SK-N-SH (cell line): Measurements from ENCODE around the gene RIC8B.

Experiments used
- NFIC ChIP-seq: IDR thresholded peaks from 2 replicates; pipeline ENCODE4 v1.4.0; 2012; ENCODE audit warnings: borderline replicate concordance
- TF ChIP-seq, protein P1 (sequence below): fragments of 200-600 bp; sonication (generic); IDR thresholded peaks from 2 replicates; pipeline ENCODE4 v1.6.1; 2017; ENCODE audit warnings: antibody characterized with exemption, mild to moderate bottlenecking, moderate library complexity

DNA sequence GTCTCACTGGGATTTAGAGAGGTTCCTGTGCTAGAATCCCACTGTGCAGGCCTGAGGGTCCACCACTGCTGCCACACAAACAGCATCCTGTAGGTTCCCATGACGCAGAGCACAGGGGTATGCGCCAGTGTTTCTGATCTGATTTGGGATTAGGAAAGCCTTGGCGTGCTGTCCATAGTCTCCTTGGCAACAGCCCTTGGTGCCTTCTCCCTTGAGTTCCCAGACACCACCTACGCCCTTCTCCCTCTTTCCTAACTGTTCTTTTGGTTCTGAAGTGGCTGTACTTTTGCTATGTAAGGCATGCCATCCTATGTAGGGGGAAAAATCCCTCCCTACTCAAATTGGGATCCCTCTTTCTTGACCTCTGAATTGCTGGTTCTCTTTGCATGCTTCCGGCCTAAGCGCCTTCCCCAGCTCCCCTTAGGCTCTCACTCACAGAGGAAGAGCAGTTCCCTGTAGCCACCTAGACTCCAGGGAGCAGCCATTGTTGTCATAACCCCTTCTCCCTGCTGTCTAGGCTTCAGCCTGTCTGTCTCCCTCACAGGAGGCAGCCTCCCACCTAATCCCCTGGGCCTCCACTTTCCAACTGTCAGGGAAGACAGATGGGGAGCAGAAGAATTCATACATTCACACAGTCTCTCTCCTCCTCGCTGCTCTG, 14.8 kb upstream of the RIC8B start:
- TF ChIP-seq, protein P1, sequence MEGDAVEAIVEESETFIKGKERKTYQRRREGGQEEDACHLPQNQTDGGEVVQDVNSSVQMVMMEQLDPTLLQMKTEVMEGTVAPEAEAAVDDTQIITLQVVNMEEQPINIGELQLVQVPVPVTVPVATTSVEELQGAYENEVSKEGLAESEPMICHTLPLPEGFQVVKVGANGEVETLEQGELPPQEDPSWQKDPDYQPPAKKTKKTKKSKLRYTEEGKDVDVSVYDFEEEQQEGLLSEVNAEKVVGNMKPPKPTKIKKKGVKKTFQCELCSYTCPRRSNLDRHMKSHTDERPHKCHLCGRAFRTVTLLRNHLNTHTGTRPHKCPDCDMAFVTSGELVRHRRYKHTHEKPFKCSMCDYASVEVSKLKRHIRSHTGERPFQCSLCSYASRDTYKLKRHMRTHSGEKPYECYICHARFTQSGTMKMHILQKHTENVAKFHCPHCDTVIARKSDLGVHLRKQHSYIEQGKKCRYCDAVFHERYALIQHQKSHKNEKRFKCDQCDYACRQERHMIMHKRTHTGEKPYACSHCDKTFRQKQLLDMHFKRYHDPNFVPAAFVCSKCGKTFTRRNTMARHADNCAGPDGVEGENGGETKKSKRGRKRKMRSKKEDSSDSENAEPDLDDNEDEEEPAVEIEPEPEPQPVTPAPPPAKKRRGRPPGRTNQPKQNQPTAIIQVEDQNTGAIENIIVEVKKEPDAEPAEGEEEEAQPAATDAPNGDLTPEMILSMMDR, result no peak
- no peak for TF ChIP-seq NFIC
